T follicular helper cell (primary cell): ENCODE measurements around the gene DCUN1D3.
A peak's percentile ranks its signal among the peaks of the same experiment; 100 is the strongest.
"Not testable (repeated sequence)": the region's sequence is repeated elsewhere in the genome, so short reads cannot be mapped to it uniquely, and the experiment has no call there.

ENCODE experiments used
- DNase-seq: peaks from one replicate; pipeline ENCODE4 v3.0.0-alpha.2; 2020; ENCODE audit warnings: low read depth

Gene DCUN1D3

GRCh38 chr16:20862162-20862960 lies 37.8 kb downstream of the DCUN1D3 start:
- DNase-seq = no peak

DNA sequence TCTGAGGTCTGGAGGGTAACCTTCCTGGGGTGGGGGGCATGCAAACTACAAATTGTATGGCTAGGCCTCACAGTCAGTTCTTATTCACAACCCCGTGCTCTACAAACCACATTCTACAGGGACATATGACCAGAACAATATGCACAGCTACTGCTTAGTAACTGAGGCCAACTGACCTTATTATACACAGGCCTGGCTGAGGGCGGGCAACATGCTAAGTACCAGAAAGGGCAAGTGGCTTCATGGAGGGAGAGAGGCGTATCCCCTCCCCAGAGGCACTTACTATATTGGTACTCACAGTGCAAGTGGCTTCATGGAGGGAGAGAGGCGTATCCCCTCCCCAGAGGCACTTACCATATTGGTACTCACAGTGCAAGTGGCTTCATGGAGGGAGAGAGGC lies 39.2 kb downstream of the DCUN1D3 start:
- DNase-seq = not testable (repeated sequence)

DNA sequence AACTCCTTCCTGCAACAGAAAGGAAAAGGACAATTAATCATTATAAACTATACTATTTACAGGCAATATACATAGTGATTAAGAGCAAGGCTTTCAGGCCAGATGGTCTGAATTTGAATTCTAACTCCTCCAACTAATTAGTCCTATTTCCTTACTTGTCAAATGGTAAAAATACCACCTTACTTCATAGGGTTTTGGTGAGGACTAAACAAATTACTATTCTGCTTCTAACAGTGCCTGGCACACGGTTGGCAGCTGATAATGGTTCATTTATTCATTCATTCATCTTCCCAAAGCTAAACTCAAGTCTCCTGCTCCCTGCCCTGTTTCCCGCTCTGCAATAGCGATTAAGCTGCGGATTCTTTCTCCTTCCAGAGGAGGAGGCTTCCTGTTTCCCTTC lies 39.8 kb downstream of the DCUN1D3 start:
- no peak for DNase-seq

DNA sequence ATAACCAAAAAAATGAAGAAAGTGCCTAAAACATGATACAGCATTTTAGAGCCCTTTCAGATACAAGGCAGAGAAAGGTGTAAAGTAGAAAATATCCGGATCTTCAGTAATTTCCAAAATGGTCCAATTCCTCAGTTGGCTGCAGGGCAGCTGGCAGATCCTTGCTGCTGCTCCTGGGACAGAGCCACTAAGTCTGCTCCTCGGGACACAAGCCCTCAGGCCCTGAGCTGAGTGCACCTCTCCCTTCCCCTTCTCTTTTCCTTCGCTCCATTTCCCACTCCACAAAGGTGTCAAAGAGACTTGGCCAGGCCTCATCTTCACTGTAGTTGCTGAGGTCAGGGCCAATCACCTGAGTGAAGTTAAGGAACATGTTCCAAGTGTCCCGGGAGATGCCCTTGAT lies 40.5 kb downstream of the DCUN1D3 start:
- no peak for DNase-seq

GRCh38 chr16:20859229-20859628 lies 40.9 kb downstream of the DCUN1D3 start:
- DNase-seq = no peak

DNA sequence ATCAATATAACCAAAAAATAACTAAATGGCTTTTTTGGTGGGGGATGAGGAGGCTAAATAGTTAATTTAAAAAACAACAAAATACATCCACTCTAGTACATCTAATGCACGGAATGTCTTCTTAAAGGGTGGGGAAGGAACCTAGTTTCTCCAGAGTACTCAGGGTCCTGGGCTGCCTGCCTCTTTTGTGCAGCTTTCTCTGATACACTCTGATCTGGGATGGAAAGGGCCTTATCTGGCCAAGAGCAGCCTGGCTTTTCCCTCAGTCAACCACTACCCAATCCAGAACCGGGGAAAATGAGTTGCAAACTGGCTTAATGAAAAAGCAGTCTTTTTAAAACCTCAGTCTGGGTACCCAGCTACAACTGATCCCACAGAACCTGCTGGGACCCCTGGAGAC lies 42.9 kb downstream of the DCUN1D3 start:
- DNase-seq = no peak

DNA sequence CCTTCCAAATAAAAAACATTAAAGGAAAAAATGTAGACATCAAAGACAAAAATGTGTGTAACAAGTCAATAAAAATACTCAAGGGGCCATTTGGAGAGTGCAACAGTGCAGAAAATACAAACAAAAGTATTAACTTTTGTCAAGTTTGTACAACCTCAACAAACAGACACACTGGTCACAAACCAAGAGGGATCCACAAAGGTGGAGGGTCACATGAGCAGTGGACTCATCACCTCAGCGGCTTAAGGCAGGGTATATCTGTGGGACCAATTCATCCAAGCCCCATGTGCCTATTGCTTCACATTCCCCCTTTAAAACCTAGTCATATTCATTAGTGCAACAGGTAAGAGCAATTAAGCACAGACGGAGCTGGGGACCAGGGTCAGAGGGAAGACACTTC lies 45.2 kb downstream of the DCUN1D3 start:
- no peak for DNase-seq

GRCh38 chr16:20853981-20854620 lies 46.1 kb downstream of the DCUN1D3 start:
- DNase-seq = no peak

GRCh38 chr16:20853143-20853542 lies 47.0 kb downstream of the DCUN1D3 start:
- DNase-seq = no peak

DNA sequence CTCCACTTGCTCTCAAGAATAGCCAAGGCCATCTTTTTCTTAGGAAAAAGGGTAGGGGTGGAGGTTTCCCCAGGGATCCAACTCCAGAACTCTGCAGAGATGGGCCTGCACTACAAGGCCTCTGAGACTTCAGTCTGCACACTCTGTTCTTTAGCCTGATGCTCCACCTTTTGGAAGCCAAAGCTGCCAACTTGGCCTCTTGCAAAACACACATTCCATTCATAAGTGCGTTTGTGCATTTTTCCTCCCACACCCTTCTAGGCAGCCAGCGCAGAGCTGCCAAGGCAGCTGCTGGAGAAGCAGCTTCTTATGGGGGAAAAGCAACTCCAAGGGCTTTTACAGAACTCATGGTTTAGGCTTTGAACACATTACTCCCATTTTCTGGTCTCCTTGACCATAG lies 48.6 kb downstream of the DCUN1D3 start:
- DNase-seq = no peak

DNA sequence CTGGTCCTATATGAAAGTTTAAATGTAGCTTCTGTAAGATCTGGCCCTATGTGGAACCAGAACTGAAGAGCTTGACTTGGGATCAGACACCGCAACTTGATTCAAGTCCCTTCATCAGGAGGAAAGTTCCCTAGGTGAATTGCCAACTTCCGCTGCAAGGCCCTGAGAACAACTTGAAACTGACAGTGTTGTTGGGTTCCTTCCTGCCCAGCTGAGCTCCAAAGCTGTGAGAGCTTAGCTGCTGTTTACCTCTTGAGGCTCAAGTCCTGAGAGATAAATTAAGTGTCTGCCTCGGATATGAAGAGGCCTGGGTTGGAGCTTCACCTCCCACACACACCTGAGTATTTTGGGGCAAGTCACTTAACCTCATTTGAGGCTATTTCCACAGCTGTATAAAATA lies 49.2 kb downstream of the DCUN1D3 start:
- no peak for DNase-seq

DNA sequence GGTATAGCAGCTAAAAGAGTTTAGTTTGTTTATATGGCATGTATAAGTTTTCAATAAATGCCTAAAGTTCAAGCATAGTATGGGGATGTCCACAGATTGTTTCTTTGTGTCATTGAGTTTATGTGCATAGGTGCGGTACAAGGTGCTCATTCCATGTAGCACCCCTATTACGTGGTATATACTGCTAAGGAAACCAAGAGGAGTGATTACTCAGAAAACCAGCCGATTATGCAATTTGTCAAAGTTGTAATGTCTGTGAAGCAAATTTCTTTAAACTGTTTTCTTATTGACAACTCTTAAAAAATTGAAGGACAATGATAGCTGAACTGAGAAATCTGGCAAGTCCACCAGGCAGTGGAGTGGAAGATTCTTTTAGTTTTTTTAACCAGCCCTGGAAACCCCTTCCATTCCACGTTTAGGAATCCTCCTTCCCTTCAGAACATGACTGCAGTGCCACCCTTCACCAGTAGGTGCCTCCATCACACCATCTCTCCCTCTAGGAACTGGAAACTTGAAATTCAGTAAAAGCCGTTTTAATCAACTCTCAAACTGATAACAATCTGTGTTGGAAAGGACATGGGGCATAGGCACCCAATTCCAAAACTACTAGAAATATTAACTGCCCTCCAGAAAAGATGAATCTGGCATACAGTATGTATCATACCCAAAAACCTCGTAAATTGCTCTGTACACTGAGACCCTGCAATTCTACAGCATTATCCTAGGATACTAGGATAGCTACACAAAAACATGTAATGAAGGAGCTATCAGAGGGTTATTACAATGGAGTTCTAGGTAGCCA lies 50.4 kb downstream of the DCUN1D3 start:
- DNase-seq = peak; percentile 49

DNA sequence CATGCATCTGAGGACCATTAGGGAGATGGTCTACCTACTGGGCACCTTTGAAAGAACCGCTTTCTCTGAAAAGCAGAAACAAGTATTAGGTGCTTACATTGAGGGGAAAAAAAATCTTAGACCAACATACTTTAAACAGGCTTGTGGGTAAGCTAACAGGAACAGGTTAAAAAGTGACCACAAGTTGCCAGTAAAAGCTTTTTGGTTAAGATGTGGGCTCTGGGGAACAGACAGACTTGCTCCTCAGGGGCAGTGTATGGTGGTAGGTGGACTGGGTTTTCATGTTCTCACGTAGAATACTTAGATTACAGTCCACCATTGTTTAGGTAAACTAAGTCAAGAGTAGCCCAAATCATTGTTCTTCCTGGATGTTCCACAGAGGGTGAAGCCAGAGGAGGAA lies 52.6 kb downstream of the DCUN1D3 start:
- no peak for DNase-seq

GRCh38 chr16:20846551-20846950 lies 53.6 kb downstream of the DCUN1D3 start:
- DNase-seq = no peak

GRCh38 chr16:20846030-20846429 lies 54.1 kb downstream of the DCUN1D3 start:
- DNase-seq = no peak

DNA sequence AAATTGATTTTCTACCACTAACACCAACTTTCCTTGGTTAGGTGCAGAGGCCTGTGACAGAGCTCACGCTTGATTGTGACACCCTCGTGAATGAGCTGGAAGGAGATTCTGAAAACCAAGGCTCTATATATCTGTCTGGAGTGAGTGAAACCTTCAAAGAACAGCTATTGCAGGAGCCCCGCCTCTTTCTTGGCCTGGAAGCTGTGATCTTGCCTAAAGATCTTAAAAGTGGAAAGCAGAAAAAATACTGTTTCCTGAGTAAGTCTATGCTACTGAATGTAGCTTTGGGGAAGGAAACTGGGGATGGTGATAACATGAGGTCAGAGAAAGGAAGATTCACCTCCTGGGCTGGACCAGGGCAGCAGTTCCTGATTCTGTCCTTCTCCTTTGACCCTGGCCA lies 55.6 kb downstream of the DCUN1D3 start:
- peak; percentile 7 for DNase-seq

- no peak for DNase-seq
These were observed 56.1 kb downstream of the DCUN1D3 start for GRCh38 chr16:20844054-20844453.

GRCh38 chr16:20839504-20839903 lies 60.7 kb downstream of the DCUN1D3 start:
- no peak for DNase-seq

GRCh38 chr16:20838240-20838639 lies 61.9 kb downstream of the DCUN1D3 start:
- DNase-seq = no peak

GRCh38 chr16:20833086-20833485 lies 67.1 kb downstream of the DCUN1D3 start:
- no peak for DNase-seq

DNA sequence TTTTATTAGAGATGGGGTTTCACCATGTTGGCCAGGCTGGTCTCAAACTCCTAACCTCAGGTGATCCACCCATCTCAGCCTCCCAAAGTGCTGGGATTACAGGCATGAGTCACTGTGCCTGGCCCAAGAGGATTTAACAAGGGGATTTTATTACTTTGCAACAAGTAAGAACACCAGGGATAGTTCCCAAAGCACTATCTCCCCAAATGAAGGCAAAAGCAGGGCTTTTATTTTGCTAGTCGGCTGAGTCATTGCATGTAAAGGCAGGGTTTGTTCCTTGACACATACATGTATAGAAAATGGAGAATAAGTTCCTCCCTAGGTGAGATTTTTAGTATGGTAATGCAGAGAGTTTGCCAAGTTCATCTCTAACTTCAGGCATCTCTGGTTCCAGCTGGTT lies 69.8 kb downstream of the DCUN1D3 start:
- no peak for DNase-seq

DNA sequence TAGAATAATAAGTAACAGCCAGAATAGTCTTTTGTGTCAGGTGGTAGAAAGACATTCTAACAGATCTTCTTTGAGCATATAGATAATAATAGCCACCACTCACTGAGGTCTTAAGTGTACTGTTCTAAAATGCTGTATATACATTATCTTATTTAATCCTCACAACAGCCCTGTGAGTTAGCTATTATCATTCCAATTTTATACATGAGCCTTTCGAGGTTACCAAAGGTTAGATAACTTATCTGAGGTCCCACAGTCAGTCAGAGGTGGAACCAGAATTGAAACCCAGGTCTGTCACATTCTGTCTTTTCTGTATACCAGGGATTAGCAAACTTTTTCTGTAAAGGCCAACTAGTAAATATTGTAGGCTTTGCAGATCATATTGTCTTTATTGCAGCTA lies 70.6 kb downstream of the DCUN1D3 start:
- no peak for DNase-seq

- DNase-seq = no peak
These were observed 74.1 kb downstream of the DCUN1D3 start for GRCh38 chr16:20826039-20826566.
